Amniotic stem cell (primary cell): Measurements from ENCODE around the gene AP1S3.

ENCODE experiments used
- DNase-seq: peaks from one replicate; lab custom pipeline; 2025; lab: John Stamatoyannopoulos, UW

AP1S3 gene

DNA sequence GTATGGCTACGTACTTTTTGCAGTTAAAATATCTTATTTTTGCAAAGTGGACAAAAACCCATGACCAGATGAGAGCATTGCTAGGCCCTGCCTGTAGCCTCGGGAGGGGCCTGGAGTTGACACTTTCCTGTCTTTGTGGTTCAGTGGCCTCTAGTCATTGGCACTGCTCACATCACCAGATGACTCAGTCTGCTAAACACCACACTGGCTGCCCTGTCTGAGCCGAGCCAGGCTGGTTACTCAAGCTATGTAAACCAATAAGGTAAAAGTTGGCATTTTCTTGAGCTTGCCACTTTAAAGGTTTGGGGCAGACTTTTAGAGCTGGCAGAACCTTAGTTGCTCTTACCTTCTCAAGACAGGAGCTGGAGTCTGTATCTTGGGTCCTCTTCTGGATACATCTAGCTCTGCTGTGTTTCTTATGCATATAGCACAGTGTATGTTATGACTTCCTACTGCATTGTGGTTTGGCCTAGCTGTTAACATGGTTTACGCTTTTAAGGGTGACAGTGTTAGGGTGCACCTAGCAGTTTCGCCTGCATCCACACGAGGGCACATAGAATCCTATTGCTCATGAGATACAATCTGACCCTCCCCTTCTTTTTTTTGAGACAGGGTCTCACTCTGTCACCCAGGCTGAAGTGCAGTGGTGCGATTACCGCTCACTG lies 76.4 kb downstream of the AP1S3 start:
- DNase-seq: peak; percentile 78

DNA sequence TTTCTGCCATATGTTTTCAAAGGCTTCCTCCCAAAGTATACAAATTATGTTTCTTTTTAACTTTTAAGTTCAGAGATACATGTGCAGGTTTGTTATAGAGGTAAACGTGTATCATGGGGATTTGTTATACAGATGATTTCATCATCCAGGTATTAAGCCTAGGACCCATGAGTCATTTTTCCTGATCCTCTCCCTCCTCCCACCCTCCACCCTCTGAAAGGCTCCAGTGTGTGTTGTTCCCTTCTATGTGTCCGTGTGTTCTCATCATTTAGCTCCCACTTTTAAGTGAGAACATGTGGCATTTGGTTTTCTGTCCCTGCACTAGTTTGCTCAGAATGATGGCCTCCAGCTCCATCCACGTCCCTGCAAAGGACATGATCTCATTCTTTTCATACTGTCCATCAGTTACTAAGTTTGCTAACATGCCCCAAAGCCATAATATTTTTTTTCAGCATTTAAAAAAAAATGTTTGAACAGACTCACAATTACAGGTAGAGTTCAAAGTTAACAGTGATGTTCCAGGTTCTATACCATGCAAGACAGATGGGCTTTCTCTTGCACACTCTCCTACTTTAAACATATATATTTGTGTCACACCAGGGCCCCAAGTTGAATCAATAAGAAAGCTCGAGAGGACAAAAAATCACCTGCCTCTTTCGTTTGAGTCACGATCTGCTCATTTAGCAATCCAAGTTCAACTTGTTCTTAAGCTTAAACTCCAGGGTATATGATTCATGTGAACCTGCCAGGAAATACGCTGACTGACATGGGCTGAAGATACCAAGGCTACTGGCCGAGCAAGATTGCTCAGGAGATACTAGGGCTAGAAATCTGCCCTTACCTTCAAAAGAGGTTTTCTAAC lies 77.6 kb downstream of the AP1S3 start:
- DNase-seq: no peak

DNA sequence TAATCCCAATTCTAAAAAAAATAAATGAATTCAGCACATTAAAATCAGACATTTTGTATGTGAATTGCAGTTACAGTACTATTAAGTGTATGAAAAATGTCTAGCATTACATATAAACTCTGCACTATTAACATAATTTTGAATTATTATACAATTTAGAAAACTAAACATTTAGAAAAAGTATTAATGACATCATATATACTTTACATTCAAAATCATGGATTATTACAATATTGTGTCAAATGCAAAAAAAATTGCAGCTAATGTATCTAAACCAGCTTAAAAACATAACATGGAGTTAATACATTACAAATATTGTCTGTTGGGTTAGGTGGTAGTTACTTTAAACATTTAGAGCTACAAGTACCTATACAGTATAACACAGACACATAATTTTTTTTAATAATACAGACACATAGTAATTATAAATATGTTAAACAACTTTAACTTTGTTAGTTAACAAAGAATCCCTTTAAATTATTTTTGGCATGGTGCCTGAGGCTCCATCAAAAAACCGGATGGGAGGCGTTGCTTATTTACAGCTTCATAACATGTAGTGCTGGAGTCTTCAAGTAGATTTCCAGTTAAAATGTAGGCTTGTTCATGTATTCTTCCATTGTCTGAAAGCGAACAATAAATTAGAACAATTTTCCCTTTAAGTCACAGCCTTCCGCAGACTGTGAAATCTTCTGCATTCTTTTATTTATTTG lies 79.1 kb downstream of the AP1S3 start:
- DNase-seq: no peak

DNA sequence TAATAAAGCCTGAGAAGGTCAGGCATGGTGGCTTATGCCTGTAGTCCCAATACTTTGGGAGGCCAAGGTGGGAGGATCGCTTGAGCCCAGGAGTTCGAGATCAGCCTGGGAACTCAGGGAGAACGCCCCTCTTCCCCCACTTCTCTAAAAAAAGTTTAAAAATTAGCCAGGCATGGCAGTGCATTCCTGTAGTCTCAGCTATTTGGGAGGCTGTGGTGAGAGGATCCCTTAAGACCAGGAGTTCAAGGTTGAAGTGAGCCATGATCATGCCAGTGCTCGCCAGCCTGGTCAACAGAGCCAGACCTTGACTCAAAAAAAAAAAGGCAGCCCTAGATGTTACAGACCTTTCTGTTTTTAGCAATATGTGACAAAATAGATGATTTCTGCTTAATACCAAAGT lies 83.4 kb downstream of the AP1S3 start:
- DNase-seq: no peak

DNA sequence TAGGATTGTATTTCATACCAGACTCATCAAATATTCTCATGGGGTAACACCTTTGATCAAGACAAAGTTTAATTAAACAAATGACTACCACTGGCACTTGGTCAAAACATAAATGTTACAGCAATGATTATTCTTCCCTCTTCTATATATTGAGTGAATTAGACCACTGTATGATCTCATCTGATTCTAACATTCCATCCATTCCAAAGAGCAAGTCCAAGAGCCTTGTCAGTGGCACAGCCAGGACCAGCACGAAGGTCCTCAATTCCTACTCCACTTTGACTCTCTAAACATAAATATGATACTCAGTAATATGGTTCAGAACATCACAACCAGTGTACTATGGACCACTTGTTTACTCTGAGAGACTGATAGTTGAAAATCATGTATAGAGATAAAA lies 86.4 kb downstream of the AP1S3 start:
- no peak for DNase-seq

DNA sequence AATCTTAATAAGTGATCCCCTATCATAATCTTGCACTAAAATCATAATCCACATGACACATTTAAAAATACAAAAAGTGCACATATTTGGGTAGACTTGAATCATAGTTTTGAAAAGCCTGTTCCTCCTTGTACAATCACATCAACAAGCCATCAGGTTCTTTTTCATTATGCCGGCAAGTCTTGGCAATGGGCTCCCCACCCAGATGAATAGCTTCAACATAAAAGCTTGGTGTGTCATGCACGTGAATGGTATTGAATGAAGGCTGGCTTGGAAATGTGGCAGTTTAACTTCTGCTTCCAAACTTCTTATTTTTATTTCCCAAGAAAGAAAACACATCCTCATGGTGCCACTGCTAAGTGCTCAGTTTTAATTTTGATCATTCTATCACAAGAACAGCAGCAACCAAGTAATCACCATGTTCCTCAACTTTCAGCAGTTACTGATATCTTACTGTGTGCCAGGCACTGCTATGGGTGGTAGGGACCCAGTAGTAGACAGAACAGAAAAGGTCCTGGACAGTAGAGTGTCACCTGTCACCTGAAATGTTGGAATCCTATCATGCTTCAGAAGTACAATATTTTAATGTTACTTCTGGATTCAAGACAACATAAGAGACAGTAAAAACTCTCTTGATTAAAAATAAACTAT lies 89.9 kb downstream of the AP1S3 start:
- no peak for DNase-seq

DNA sequence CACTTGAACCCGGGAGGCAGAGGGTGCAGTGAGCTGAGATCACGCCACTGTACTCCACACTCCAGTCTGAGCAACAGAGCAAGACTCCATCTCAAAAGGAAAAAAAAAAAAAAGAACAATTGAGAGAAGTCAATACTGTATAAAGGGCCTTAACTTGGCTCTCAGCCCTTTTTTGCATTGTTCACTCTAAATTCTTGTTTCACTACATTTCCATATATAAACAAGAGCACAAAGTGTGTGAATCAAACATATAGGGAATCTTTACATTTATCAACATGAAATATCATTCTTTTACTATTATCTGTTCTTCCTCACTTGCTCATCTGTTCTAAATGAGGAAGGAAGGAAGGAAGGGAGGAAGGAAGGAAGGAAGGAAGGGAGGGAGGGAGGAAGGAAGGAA lies 90.8 kb downstream of the AP1S3 start:
- no peak for DNase-seq

DNA sequence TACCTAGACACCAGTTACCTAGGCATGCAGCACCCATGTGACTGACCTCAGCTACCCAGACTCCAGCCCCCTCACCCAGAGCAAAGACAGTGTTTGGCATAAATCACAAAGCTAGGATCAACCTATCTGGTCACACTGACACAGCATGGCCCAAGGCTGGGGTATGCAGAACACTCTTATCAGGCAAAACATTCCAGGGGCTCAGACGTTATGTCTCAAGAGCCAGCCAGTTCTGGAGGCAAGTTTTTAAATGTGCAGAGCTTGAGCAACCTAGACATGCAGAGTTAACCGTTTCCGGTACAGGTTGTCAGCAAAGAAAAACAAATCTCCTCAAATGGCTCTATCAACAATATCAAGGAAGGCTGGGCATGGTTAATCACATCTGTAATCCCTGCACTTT lies 92.8 kb downstream of the AP1S3 start:
- no peak for DNase-seq

DNA sequence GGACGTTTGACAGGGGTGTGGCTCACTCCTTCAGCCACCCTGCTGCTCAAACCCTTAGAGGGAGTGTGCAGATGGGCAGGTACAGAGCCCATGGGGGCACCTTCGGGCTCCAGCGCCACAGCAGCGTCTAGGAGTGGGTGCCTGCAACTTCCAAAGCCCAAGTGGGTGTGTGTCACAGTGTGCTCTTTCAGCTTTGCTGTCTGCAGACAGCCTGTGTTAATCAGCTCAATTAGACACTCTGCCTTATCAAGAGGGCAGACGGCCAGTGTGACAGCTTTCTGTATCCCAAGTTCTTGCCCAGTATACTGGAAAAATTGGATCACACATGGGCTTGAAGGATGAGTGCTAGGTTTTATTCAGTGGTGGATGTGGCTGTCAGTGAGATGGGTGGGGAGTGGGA lies 96.7 kb downstream of the AP1S3 start:
- no peak for DNase-seq

DNA sequence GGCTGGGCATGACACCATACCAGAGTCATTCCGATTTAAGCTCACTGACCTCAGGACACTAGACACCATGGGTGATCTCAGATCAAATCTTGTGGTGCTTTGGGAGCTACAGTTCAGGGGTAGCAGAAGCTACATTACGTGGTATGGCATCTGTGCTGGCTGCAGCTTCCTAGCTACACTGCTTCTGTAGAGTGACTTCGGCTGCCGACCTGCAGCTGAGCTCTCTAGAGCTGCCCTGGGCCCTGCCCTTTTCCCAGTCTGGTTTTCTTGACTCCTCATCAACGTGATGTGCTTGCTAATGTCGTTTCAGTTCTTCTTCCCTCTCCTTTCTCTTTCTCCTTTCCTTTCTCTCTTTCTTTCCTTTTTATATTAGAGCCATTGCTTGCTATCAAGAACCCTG lies 100.2 kb downstream of the AP1S3 start:
- no peak for DNase-seq

DNA sequence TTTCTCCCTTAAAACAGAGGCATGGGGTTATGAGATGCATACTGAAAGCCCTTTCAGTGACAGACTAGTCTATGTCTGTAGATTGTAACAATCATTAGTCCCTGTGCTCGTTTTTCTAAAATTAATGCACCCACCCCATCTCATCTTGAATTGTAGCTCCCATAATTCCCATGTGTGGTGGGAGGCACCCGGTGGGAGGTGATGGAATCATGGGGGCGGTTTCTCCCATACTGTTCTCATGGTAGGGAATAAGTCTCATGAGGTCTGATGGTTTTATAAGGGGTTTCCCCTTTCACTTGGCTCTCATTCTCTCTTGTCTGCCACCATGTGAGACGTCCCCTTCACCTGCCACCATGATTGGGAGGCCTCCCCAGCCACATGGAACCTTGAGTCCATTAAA lies 100.9 kb downstream of the AP1S3 start:
- DNase-seq: no peak

DNA sequence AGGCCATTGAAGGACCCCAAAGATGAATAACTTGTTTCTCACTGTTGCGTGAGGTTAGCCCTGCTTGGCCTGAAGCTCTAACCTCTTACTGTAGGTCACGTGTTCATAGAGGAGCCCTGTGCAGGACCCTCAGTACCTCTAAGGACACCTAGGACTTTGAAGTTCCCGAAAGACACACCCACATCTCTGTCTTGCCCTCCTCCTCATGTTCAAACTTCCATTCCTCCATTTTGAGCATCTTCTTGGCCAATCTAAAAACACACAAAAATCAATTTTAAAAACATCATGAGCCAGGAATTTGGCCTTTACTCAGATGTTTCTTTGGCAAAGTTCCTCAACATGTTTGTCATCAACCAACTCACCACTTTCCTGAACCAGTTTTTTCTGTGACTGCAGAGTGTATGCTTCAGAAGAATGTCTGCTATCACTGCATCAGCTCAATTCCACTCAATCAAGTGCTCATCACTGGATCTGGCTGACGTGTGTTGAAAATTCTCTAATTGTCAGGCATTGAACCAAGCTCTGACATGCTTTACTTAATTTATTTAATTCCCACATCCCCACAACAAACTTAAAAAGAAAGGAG lies 101.6 kb downstream of the AP1S3 start:
- DNase-seq: peak; percentile 81

DNA sequence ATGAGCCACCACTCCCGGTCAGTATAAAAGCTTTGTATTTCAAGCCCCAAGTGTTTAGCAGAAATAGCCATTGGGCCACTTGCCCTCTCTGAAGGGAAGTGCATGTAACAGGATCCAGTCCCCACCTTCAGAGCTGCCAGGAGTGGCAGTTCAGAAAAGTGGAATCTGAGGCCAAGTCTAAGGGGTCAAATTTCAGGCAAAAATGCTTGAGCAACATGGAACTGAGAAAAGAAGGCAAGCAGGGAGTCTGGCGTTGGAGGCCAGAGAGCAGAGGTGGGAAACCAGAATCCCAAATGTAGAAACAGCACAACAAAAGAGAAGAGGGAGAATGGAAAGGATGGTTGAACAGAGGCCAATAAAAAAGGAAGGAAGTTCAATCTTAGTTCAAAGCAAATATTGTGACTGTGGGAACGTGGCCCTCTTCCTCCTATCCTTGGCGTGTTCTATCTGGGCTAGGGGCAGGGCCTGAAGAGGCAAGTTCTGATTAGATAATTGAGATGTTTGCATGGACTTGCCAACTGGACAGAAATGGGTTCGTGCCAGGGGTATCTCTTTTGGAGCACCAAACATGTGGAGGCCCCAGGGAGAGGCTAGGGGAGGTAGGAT lies 102.2 kb downstream of the AP1S3 start:
- DNase-seq: no peak

DNA sequence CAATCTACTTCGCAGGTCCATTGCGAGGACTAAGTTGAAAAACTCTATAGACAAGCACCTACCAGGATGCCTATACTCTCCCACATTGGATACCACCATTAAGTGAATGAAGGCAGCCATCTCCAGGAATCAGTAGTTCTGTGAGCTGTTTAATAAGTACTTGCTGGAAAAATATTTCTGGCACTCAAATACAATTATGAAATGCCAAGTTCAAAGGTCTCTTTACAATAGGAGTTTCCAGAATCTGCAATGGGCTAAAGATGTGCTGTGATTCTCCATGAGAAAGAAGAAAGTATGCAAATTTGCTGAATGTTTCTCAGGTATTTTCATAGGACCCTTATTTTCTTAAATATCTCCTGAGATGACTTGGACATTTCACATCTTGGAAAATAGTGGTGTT lies 103.0 kb downstream of the AP1S3 start:
- no peak for DNase-seq

DNA sequence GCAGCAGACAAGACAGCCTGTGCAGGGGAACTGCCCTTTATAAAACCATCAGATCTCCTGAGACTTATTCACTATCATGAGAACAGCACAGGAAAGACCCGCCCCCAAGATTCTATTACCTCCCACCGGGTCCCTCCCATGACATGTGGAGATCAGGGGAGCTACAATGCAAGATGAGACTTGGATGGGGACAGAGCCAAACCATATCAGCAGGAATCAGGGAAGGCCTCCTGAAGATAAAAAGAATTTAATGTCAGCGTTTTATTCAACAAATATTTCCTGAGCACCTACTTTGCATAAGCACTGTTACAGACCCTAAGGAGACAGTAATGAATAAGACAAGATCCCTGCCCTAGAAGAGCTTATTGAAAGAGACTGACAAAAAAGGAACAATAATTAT lies 105.0 kb downstream of the AP1S3 start:
- no peak for DNase-seq

DNA sequence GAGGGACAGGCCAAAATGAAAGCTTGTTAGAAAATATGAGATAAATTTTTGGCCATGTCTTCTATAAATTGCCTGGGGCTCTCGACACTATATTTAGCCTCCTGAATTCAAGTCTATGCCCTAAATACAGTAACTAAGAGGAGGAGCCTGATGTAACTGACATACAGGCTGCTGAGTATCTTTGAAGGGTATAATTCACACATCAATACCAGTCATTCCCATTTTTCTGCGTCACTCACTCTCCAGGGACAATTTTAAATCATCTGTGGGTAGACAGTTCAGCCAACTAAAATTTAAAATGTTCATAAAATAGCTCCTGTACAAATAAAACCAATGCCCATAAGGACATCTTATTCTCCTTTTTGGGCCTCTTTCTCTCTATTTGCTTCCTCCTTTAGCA lies 105.9 kb downstream of the AP1S3 start:
- DNase-seq: no peak

DNA sequence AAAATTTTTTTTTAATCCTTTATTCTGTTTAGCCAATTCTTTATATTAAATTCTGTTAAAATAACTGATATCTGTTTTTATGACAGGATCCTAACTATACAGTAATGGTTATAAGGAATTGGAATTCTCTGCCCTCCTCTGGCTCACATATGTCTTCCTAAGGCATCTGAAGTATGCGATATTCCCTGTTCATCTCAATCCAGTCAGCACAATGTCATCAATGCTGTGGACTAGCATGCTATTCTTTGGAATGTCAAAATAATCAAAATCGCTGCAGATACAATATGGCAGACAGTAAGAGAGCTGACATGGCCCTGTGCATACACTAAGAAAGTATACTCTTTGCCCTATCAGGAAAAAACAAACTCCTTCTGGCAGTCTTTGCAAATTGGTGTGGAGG lies 107.6 kb downstream of the AP1S3 start:
- no peak for DNase-seq

DNA sequence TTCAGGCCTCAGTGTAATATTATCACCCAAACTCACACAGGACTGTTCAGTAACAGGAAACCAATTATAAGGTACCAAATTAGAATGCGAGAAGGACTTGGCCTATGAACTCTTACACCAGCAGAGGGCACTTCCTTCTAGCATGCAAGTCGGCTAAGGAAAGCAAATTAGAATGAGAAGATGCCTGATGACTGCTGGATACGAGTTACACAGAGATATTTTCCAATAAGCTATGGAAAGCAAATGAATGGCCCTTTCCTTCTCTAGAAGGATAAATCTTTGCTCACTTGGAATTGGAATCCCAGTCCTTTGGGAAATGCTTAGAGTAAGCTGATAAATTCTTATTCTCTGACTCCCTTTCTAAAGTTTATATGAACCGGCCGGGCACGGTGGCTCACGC lies 109.8 kb downstream of the AP1S3 start:
- no peak for DNase-seq

DNA sequence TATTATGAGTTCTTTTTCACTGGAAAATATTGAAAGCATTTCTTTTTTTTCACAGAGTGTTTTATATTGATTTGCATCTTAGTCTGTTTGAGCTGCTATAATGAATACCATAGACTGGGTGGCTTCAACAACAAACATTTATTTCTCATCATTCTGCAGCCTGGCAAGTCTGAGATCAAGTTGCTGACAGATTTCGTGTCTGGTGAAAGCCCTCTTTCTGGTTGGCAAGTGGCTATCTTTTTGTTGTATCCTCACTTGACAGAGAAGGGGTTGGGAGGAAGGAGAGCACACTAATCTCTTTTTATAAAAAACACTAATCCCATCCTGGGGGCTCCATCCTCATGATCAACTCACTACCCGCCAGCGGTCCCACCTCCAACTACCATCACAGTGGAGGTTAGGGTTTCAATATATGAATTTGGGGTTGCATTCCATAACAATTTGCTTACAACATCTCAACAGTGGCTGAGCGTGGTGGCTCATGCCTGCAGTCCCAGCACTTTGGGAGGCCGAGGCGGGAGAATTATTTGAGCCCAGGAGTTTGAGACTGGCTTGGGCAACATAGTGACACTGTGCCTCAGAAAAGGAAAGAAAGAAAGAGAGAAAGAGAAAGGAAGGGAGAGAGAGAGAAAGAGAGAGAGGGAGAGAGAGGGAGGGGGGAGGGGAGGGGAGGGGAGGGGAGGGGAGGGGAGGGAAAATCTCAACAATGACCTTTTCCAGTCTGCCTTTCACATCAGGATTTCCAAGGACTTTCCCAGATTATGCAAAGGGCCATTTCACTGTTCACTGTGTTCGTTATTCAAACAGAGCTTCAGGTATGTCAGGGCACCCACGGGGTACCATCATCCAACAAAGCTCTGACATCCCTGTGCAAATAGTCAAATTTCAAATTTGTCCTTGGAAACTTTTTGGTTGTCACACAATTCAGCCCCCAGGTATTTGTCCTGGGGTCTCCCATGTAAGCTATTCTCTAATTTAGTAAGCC lies 111.1 kb downstream of the AP1S3 start:
- DNase-seq: no peak

DNA sequence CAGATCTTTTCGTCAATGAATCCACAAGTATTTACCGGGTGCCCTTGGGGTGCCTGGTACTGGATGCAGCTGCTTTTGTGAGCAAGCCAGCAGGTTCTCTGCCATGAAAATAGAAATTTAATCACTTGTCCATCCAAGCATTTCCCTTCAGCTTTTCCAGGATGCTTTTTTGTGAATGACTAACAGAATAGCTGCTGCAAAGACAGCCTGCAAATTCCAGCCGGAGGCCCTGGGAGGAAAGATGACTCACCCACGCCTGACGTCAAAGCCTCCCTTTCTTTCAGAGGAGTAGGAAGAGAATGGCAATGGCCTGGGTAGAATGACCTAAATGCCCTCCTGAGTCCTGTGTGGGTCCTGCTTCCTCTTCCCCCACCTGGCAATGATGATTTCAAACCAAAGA lies 111.9 kb downstream of the AP1S3 start:
- peak; percentile 94 for DNase-seq

DNA sequence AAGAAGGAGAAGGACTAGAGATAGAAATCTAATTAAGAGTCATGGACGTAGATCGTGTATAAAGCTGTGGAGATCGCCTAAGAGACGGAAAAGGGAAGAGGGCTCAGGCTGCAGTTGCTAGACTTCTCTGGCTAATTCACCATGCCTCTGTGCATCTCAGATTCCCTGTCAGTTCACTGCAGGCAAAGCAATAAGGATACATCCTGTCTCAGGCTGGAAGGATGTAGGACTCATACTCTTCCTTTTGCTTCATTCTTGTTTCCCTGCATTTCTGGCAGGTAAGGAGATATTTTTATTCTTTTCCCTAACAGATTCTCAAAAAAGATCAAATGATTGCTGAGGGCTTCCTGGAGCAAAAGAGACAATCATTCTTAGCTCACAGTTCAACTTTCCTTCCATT lies 112.5 kb downstream of the AP1S3 start:
- no peak for DNase-seq
